Panc1 (cell line): Measurements from ENCODE around the gene FNIP2. TPM values are rescaled to one million over a fixed set of nuclear protein-coding genes. Genes with fewer than 3 reads are reported as not detected.

Experiments
- ATAC-seq: fragments of 200-7000 bp; cut with Tn5 transposase; 2 replicates; pipeline ENCODE4 v1.9.1; 2020; ENCODE audit warnings: mild to moderate bottlenecking, moderate library complexity
- BruUV-seq: library from RNA; stranded (reverse); fragments of 400-500 nt; replicated peaks from 2 replicates; lab custom pipeline; 2021; lab: Mats Ljungman, UMichigan
- CTCF ChIA-PET: fragments of 300-600 bp; sonication (Branson Sonifier 250); formaldehyde crosslinking; loops from one replicate; lab custom pipeline; 2022; ENCODE audit warnings: antibody characterized with exemption; lab: Charles Lee
- POLR2A ChIA-PET: fragments of 300-600 bp; sonication (Branson Sonifier 250); formaldehyde crosslinking; loops from one replicate; lab custom pipeline; 2022; ENCODE audit warnings: antibody characterized with exemption; lab: Charles Lee
- DNase-seq: peaks from one replicate; pipeline ENCODE4 v3.0.0-alpha.2; 2010; ENCODE audit warnings: low read depth, low spot score
- H3K27ac ChIP-seq: 2 replicates; pipeline ENCODE4 v1.5.1; 2011; ENCODE audit warnings: mild to moderate bottlenecking, low read length, inconsistent platforms
- H3K27me3 ChIP-seq: fragments of 200-500 bp; sonication (Bioruptor generic); 2 replicates; pipeline ENCODE4 v1.6.0; 2014; ENCODE audit warnings: low read length, inconsistent platforms; ENCODE audit not compliant: control insufficient read depth, insufficient read depth
- H3K36me3 ChIP-seq: fragments of 200-500 bp; sonication (Bioruptor generic); 2 replicates; pipeline ENCODE4 v1.5.1; 2014; ENCODE audit warnings: inconsistent platforms, mild to moderate bottlenecking, low read length, moderate library complexity; ENCODE audit not compliant: control insufficient read depth, insufficient read depth
- H3K4me1 ChIP-seq: 2 replicates; pipeline ENCODE4 v1.5.1; 2011; ENCODE audit warnings: inconsistent platforms, mild to moderate bottlenecking, low read length, moderate library complexity; ENCODE audit not compliant: control insufficient read depth, insufficient read depth
- H3K4me3 ChIP-seq, 2 experiments: 2 replicates each; pipeline ENCODE4 v1.5.1; 2011 to 2012; ENCODE audit warnings: low read depth in 2 of 2, low read length in 2 of 2, mild to moderate bottlenecking in 2 of 2, inconsistent platforms in 1 of 2, moderate library complexity in 1 of 2
- H3K9me3 ChIP-seq: fragments of 200-500 bp; sonication (Bioruptor generic); 2 replicates; pipeline ENCODE4 v1.5.1; 2014; ENCODE audit warnings: low read depth, mild to moderate bottlenecking, inconsistent platforms, low read length, moderate library complexity; ENCODE audit not compliant: control insufficient read depth, insufficient read depth
- POLR2AphosphoS5 ChIP-seq: IDR thresholded peaks from 2 replicates; pipeline ENCODE4 v1.6.1; 2012; ENCODE audit warnings: mild to moderate bottlenecking, low read depth, low read length, moderate library complexity
- SIN3A ChIP-seq: IDR thresholded peaks from 2 replicates; pipeline ENCODE4 v1.6.1; 2012; ENCODE audit warnings: low read depth, mild to moderate bottlenecking, low read length, moderate library complexity, borderline replicate concordance; ENCODE audit not compliant: insufficient read depth
- TCF7L2 ChIP-seq: IDR thresholded peaks from 2 replicates; pipeline ENCODE4 v1.6.1; 2011; ENCODE audit warnings: mild to moderate bottlenecking, low read depth, low read length, inconsistent platforms
- in situ Hi-C: cut with HindIII; loops from 2 replicates; pipeline ENCODE4 v1.10.0; 2016; ENCODE audit warnings: low sequenced_read_pairs, low pct_unique_long_range_greater_than_20kb
- intact Hi-C: fragments of 100-400 bp; cut with micrococcal nuclease; formaldehyde crosslinking; loops from one replicate; pipeline ENCODE4 v1.10.0; 2022; ENCODE audit not compliant: unreplicated experiment
- total RNA-seq: library from RNA; stranded (reverse); gene quantifications from one replicate; pipeline ENCODE4 v1.2.1, GENCODE V29; 2021; ENCODE audit not compliant: unreplicated experiment
- TF ChIP-seq, protein P1 (sequence below): fragments of 450-650 bp; IDR thresholded peaks from 2 replicates; pipeline ENCODE4 v1.5.1; 2017; ENCODE audit warnings: mild to moderate bottlenecking
- TF ChIP-seq, protein P2 (sequence below), 2 experiments: IDR thresholded peaks; 2 replicates each; pipeline ENCODE4 v1.6.1; 2011 to 2012; ENCODE audit warnings: low read depth in 2 of 2, control low read depth in 1 of 2, low read length in 1 of 2, mild to moderate bottlenecking in 1 of 2, moderate library complexity in 1 of 2; ENCODE audit not compliant: insufficient read depth in 1 of 2

The FNIP2 gene
- total RNA-seq, 1 experiment from 2014 or later: 17.7 TPM

DNA sequence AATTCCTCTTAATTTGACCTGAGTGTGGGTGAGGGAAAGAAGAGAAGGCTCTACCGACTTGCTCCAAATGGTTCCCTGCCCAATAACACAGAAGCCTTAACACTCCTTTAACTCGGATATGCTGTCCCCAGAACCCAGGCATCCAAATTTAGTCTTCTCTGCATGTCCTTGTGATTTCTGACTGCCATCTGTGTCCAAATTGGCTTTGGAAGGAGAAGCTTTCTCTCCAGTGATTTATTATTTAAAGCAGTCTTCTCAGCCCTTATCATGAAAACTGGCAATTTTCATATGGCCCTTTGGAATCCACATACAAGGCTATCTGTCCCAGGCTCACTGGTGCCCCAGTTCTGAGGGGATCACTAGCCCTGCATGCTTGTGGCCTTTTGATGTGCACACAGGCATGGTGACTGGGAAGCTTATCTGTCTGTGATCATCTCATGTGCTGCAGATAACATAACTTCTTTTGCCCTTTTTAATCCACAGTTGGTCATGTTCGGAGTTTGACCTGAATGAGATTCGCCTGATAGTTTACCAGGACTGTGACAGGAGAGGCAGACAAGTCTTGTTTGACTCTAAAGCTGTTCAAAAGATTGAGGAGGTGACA is 56.7 kb downstream of the FNIP2 start:
- H3K27ac ChIP-seq: no peak overlapping the region; the same call in 1 of the 2 replicates
- ATAC-seq: no peak

DNA sequence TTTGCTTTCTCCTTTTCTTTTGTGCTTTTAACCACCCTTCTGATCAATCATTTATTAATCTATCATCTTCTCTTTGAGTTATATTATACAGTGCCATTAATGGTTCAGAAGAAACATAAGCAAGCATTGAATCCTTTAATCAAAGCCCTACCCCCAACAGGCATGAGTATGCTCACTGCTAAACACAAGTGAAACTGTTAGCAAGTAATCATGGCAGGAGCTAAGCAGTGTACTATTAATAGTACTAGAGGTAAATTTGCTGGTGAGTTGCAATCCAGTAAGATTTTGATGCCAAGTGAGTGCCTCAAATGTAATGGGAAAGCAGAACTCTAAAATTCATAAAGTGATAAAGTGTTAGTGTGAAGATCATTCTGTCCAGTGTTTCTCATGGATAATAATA is 57.2 kb downstream of the FNIP2 start:
- TF ChIP-seq SIN3A: no peak
- no peak for TF ChIP-seq TCF7L2
- Histone ChIP-seq H3K36me3 (no peaks in the 10 kb centered on the region), H3K27ac (no peak overlapping the region), H3K4me3 (no peak overlapping the region), H3K9me3 (no peaks in the 10 kb centered on the region), H3K27me3 (no peaks in the 10 kb centered on the region), H3K4me1 (peaks cover 16% of the 10 kb centered on the region)
- POLR2A ChIA-PET: interaction anchor here (0.6 kb wide), 1 partner anchor 72 kb away, joined by 13 read pairs; no protein-coding TSS in a partner anchor
- DNase-seq: no peak
- BruUV-seq: no TSS peak
- intact Hi-C loops (no loop called here), in situ Hi-C loops (no loop called here)
- ATAC-seq: no peak
- CTCF ChIA-PET: no interaction called here

More for the DNA sequence above, 56.7 kb downstream of the FNIP2 start:
- POLR2A ChIA-PET: interaction anchor here (0.6 kb wide), 1 partner anchor 72 kb away, joined by 13 read pairs; no protein-coding TSS in a partner anchor
- no peaks in the 10 kb centered on the region for H3K36me3 ChIP-seq
- CTCF ChIA-PET: interaction anchor here (0.5 to 0.7 kb wide), 2 partner anchors 11 to 374 kb away, joined by 3 to 4 read pairs; no protein-coding TSS in a partner anchor
- no peaks in the 10 kb centered on the region for H3K9me3 ChIP-seq
- TF ChIP-seq TCF7L2: no peak
- TF ChIP-seq, protein P1, sequence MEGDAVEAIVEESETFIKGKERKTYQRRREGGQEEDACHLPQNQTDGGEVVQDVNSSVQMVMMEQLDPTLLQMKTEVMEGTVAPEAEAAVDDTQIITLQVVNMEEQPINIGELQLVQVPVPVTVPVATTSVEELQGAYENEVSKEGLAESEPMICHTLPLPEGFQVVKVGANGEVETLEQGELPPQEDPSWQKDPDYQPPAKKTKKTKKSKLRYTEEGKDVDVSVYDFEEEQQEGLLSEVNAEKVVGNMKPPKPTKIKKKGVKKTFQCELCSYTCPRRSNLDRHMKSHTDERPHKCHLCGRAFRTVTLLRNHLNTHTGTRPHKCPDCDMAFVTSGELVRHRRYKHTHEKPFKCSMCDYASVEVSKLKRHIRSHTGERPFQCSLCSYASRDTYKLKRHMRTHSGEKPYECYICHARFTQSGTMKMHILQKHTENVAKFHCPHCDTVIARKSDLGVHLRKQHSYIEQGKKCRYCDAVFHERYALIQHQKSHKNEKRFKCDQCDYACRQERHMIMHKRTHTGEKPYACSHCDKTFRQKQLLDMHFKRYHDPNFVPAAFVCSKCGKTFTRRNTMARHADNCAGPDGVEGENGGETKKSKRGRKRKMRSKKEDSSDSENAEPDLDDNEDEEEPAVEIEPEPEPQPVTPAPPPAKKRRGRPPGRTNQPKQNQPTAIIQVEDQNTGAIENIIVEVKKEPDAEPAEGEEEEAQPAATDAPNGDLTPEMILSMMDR: no peak
- TF ChIP-seq, protein P2, sequence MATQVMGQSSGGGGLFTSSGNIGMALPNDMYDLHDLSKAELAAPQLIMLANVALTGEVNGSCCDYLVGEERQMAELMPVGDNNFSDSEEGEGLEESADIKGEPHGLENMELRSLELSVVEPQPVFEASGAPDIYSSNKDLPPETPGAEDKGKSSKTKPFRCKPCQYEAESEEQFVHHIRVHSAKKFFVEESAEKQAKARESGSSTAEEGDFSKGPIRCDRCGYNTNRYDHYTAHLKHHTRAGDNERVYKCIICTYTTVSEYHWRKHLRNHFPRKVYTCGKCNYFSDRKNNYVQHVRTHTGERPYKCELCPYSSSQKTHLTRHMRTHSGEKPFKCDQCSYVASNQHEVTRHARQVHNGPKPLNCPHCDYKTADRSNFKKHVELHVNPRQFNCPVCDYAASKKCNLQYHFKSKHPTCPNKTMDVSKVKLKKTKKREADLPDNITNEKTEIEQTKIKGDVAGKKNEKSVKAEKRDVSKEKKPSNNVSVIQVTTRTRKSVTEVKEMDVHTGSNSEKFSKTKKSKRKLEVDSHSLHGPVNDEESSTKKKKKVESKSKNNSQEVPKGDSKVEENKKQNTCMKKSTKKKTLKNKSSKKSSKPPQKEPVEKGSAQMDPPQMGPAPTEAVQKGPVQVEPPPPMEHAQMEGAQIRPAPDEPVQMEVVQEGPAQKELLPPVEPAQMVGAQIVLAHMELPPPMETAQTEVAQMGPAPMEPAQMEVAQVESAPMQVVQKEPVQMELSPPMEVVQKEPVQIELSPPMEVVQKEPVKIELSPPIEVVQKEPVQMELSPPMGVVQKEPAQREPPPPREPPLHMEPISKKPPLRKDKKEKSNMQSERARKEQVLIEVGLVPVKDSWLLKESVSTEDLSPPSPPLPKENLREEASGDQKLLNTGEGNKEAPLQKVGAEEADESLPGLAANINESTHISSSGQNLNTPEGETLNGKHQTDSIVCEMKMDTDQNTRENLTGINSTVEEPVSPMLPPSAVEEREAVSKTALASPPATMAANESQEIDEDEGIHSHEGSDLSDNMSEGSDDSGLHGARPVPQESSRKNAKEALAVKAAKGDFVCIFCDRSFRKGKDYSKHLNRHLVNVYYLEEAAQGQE (IDR thresholded peaks at IDR 0.05; ENCODE audit: insufficient read depth in 1 of 2, low read depth in 2 of 2, low read length in 1 of 2): no peak
- no peak for TF ChIP-seq POLR2AphosphoS5
- no peak for TF ChIP-seq SIN3A
- no TSS peak for BruUV-seq
- H3K4me1 ChIP-seq: peaks cover 17% of the 10 kb centered on the region
- H3K27me3 ChIP-seq: no peaks in the 10 kb centered on the region
- intact Hi-C loops (no loop called here), in situ Hi-C loops (no loop called here)
- H3K4me3 ChIP-seq: no peak overlapping the region
- DNase-seq: no peak

DNA sequence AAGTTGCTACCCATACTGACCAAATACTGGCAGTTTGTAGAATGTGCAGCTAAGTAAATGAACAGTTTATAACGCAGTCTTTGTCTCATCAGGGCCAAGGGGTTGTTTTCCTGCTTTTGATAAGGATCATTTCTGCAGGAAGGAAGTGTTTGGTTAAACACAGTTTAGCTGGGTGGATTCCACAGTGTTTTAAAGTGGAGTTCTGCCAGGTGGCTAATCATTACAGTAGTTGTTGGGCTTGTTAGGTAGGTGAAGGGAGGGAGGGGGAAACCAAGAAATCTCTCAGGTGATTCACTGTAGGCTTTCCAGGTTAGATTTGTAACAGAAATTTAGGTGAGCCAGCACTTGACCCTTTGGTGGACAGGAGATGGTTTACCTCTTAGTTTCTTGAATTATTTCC is 58.1 kb downstream of the FNIP2 start:
- Histone ChIP-seq H3K4me3 (no peak overlapping the region), H3K9me3 (no peaks in the 10 kb centered on the region), H3K27me3 (no peaks in the 10 kb centered on the region), H3K4me1 (peaks cover 13% of the 10 kb centered on the region), H3K36me3 (no peaks in the 10 kb centered on the region), H3K27ac (no peak overlapping the region)
- ATAC-seq (no peak), DNase-seq (no peak)
- TF ChIP-seq, protein P1: no peak
- TF ChIP-seq POLR2AphosphoS5 (no peak), SIN3A (no peak), TCF7L2 (no peak)
- TF ChIP-seq, protein P2 (IDR thresholded peaks at IDR 0.05; ENCODE audit: insufficient read depth in 1 of 2, low read depth in 2 of 2, low read length in 1 of 2): no peak
- intact Hi-C loops: no loop called here
- in situ Hi-C loops: no loop called here
- no TSS peak for BruUV-seq
- ChIA-PET CTCF (no interaction called here), POLR2A (no interaction called here)
